Suprapubic skin (tissue), 4 donors: Measurements from ENCODE around the gene CPEB2. TPM values are rescaled to one million over a fixed set of nuclear protein-coding genes. Genes with fewer than 3 reads are reported as not detected.
"Not testable (repeated sequence)": the region's sequence is repeated elsewhere in the genome, so short reads cannot be mapped to it uniquely, and the experiment has no call there.

Experiments
- DNase-seq, 2 donors: peaks; one replicate each; pipeline ENCODE4 v3.0.0-alpha.2; 2019; ENCODE audit warnings: low spot score in 2 of 2
- H3K27ac ChIP-seq: fragments of 200-600 bp; sonication (generic); one replicate; pipeline ENCODE4 v1.5.1; 2019
- H3K27me3 ChIP-seq: fragments of 200-600 bp; sonication (generic); one replicate; pipeline ENCODE4 v1.5.1; 2019
- H3K36me3 ChIP-seq: fragments of 200-600 bp; sonication (generic); one replicate; pipeline ENCODE4 v1.5.1; 2019
- H3K4me1 ChIP-seq: fragments of 200-600 bp; sonication (generic); one replicate; pipeline ENCODE4 v1.5.1; 2019
- H3K4me3 ChIP-seq: fragments of 200-600 bp; sonication (generic); one replicate; pipeline ENCODE4 v1.5.1; 2019; ENCODE audit warnings: mild to moderate bottlenecking
- H3K9me3 ChIP-seq: fragments of 200-600 bp; sonication (generic); one replicate; pipeline ENCODE4 v1.5.1; 2019
- EP300 ChIP-seq: sonication (generic); formaldehyde crosslinking; IDR thresholded peaks from one replicate; pipeline ENCODE4 v1.6.1; 2017; ENCODE audit warnings: antibody characterized with exemption
- POLR2A ChIP-seq, 2 donors: fragments of 450-650 bp; IDR thresholded peaks; one replicate each; pipeline ENCODE4 v1.6.1; 2017; ENCODE audit warnings: antibody characterized with exemption in 2 of 2, mild to moderate bottlenecking in 2 of 2, moderate library complexity in 2 of 2
- POLR2AphosphoS5 ChIP-seq, 3 donors: sonication (generic); formaldehyde crosslinking; IDR thresholded peaks; one replicate each; pipeline ENCODE4 v1.6.1; 2017; ENCODE audit warnings: antibody characterized with exemption in 3 of 3
- WGBS: methylation state at CpG from one replicate; pipeline ENCODE4 v1.1.5; 2018; 5-methylcytosine and 5-hydroxymethylcytosine counted together
- total RNA-seq, 4 donors: library from RNA; depleted of rRNA; stranded (reverse); fragments of >200 nt; gene quantifications; one replicate each; pipeline ENCODE4 v1.1.0, GENCODE V29; 2016
- TF ChIP-seq, protein P1 (sequence below), 2 donors: fragments of 200-600 bp in 1 of 2; fragments of 450-650 bp in 1 of 2; sonication (generic) in 1 of 2; IDR thresholded peaks; one replicate each; pipeline ENCODE4 v1.5.1; 2016 to 2019; ENCODE audit warnings: antibody characterized with exemption in 2 of 2, mild to moderate bottlenecking in 1 of 2, moderate library complexity in 1 of 2

Gene CPEB2
- total RNA-seq, 4 donors from 2014 or later, result 43.6 to 70.1 (median 49.8) TPM

DNA sequence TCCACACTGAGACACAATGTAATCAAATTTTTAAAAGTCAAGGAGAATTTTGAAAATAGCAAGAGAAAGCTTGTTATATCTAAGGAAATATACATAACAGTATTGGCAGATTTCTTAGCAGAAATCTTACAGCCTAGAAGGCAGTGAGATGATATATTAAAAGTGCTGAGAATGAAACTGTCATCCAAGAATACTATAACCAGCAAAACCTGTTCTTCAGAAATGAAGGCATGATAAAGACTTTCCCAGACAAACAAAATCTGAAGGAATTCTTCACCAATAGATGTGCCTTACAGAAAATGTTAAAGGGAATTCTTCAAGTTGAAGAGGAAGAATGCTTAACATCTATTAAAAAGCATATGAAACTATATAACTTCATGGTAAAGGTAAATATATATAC lies 73.6 kb downstream of the CPEB2 start:
- Histone ChIP-seq H3K4me3 (no peak overlapping the region), H3K36me3 (no peaks in the 10 kb centered on the region), H3K4me1 (no peaks in the 10 kb centered on the region), H3K27me3 (no peaks in the 10 kb centered on the region), H3K27ac (no peak overlapping the region), H3K9me3 (peaks cover 22% of the 10 kb centered on the region)
- TF ChIP-seq EP300, result no peak
- no peak for TF ChIP-seq POLR2A (IDR thresholded peaks at IDR 0.05)
- TF ChIP-seq POLR2AphosphoS5 (IDR thresholded peaks at IDR 0.05), result no peak
- TF ChIP-seq, protein P1, sequence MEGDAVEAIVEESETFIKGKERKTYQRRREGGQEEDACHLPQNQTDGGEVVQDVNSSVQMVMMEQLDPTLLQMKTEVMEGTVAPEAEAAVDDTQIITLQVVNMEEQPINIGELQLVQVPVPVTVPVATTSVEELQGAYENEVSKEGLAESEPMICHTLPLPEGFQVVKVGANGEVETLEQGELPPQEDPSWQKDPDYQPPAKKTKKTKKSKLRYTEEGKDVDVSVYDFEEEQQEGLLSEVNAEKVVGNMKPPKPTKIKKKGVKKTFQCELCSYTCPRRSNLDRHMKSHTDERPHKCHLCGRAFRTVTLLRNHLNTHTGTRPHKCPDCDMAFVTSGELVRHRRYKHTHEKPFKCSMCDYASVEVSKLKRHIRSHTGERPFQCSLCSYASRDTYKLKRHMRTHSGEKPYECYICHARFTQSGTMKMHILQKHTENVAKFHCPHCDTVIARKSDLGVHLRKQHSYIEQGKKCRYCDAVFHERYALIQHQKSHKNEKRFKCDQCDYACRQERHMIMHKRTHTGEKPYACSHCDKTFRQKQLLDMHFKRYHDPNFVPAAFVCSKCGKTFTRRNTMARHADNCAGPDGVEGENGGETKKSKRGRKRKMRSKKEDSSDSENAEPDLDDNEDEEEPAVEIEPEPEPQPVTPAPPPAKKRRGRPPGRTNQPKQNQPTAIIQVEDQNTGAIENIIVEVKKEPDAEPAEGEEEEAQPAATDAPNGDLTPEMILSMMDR (IDR thresholded peaks at IDR 0.05), result no peak
- DNase-seq, result no peak

DNA sequence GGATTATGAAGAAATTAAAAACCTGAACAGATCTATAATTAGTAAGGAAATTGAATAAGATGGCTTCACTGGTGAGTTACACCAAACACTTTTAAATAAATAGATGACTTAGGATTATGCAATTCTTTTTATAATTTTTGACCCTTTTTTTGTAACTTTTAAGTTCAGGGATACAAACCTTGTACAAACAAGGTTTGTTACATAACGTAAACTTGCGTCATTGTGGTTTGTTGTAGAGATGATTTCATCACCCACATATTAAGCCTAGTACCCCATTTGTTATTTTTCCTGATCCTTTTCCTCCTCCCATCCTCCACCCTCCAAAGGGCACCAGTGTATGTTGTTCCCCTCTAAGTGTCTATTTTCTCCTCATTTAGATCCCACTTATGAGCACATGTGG lies 75.7 kb downstream of the CPEB2 start:
- H3K27ac ChIP-seq, result no peak overlapping the region
- H3K27me3 ChIP-seq, result no peaks in the 10 kb centered on the region
- no peaks in the 10 kb centered on the region for H3K36me3 ChIP-seq
- no peaks in the 10 kb centered on the region for H3K4me1 ChIP-seq
- WGBS, result 89% methylated on average over 2 of the region's 2 CpGs
- H3K9me3 ChIP-seq, result peaks cover 22% of the 10 kb centered on the region
- no peak overlapping the region for H3K4me3 ChIP-seq
- TF ChIP-seq POLR2AphosphoS5 (IDR thresholded peaks at IDR 0.05) (no peak), POLR2A (IDR thresholded peaks at IDR 0.05) (no peak), EP300 (no peak)
- TF ChIP-seq, protein P1 (IDR thresholded peaks at IDR 0.05), result no peak
- no peak for DNase-seq

DNA sequence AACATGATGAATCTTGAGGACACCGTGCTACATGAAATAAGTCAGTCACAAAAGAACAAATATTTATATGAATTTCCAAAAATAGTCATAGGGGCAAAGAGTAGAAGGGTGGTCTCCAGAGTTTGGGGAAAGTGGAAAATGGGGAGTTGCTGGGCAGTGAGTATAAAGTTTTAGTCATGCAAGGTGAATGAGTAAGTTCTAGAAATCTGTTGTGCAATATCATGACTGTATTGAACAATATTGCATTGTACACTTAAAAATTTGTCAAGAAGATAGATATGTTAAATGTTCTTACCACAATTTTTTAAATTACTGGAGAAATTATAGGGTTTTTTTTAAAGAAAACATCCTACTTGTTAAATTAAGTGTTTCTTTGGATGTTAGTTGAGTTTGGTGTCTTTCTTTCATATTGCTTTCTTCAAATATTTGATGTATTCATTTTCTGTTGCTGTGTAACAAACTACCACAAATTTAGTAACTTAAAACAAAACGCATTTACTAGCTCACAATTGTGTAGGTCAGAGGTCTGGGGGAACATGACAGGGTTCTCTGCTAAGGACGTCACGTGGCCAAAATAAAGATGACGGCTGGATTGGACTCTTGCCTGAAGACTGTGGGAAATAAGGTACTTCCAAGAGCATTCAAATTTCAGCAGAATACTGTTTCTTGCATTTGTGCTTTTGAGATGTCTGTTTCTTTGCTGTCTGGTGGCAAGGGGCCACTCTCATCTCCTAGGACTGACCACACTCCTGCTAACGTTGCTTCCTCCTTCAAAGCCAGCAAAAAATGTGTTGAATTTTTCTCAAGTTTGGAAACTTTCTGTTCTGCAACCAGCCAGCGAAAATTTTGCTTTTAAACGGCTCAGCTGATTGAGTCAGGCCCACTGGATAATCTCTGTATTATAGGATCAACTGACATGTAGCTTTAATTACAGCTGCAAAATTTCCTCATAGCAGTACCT lies 76.7 kb downstream of the CPEB2 start:
- H3K36me3 ChIP-seq, result no peaks in the 10 kb centered on the region
- H3K9me3 ChIP-seq, result peaks cover 22% of the 10 kb centered on the region
- 79% methylated on average over 8 of the region's 8 CpGs for WGBS
- H3K27me3 ChIP-seq, result no peaks in the 10 kb centered on the region
- no peak overlapping the region for H3K27ac ChIP-seq
- no peak overlapping the region for H3K4me3 ChIP-seq
- TF ChIP-seq POLR2A (IDR thresholded peaks at IDR 0.05), result no peak
- TF ChIP-seq EP300, result no peak
- TF ChIP-seq POLR2AphosphoS5 (IDR thresholded peaks at IDR 0.05), result no peak
- TF ChIP-seq, protein P1 (IDR thresholded peaks at IDR 0.05), result no peak
- no peak for DNase-seq
- no peaks in the 10 kb centered on the region for H3K4me1 ChIP-seq

DNA sequence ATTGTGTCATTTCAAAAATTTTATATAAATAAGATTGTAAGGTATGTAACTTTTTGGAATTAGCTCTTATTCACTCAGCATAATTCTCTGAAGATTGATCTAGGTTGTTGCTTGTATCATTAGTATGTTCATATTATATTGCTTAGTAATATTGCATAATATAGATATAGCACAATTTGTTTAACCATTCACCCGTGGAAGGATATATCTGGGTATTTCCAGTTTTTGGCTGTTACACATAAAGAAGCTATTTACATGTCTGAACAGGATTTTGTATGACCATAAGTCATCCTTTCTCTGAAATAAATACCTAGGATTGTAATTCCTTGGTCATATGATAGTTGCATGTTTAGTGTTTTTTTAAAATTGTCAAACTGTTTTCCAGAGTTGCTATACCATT lies 82.5 kb downstream of the CPEB2 start:
- TF ChIP-seq EP300, result no peak
- no peak for TF ChIP-seq POLR2AphosphoS5 (IDR thresholded peaks at IDR 0.05)
- TF ChIP-seq POLR2A (IDR thresholded peaks at IDR 0.05), result no peak
- TF ChIP-seq, protein P1 (IDR thresholded peaks at IDR 0.05), result no peak
- 50% methylated on average over 1 of the region's 1 CpG for WGBS

DNA sequence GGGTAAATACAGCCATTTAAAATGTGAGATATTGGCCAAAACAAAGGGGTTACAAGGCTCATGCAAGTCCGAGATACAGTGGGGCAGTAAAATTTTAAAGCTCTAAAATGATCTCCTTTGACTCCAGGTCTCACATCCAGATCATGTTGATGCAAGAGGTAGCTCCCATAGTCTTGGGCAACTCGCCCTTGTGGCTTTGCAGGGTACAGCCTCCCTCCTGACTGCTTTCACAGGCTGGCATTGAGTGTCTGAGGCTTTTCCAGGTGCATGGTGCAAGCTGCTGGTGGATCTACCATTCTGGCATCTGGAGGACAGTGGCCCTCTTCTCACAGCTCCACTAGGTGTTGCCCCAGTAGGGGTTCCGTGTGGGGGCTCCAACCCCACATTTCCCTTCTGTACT lies 83.5 kb downstream of the CPEB2 start:
- H3K27ac ChIP-seq, H3K9me3 ChIP-seq, H3K27me3 ChIP-seq, DNase-seq, H3K4me3 ChIP-seq, H3K36me3 ChIP-seq, H3K4me1 ChIP-seq: not testable (repeated sequence)
- 70% methylated on average over 2 of the region's 3 CpGs for WGBS

More for the DNA sequence above, 82.5 kb downstream of the CPEB2 start:
- no peaks in the 10 kb centered on the region for H3K27me3 ChIP-seq
- no peaks in the 10 kb centered on the region for H3K36me3 ChIP-seq
- H3K4me3 ChIP-seq, result no peak overlapping the region
- H3K9me3 ChIP-seq, result no peaks in the 10 kb centered on the region
- H3K27ac ChIP-seq, result no peak overlapping the region
- no peaks in the 10 kb centered on the region for H3K4me1 ChIP-seq
- DNase-seq, result no peak

DNA sequence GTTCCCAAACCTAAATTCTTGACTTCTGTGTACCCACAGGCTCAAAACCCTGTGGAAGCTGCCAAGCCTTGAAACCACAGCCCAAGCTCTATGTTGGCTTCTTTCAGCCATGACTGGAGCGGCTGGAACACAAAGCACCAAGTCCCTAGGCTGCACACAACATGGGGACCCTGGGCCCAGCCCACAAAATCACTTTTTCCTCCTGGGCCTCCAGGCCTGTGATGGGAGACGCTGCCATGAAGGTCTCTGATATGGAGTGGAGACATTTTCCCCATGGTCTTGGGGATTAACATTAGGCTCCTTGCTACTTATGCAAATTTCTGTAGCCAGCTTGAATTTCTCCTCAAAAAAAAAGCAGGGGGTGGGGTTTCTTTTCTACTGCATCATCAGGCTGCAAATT lies 84.0 kb downstream of the CPEB2 start:
- not testable (repeated sequence) for DNase-seq, H3K9me3 ChIP-seq, H3K27me3 ChIP-seq, H3K4me3 ChIP-seq, H3K36me3 ChIP-seq, H3K4me1 ChIP-seq, H3K27ac ChIP-seq
- WGBS, result 100% methylated on average over 2 of the region's 2 CpGs
